Stomach (tissue), 4 donors: Measurements from ENCODE around the gene ELP1.

Experiments
- POLR2A ChIP-seq, 4 donors: fragments of 450-650 bp; IDR thresholded peaks; one replicate each; pipeline ENCODE4 v1.6.1; 2016; ENCODE audit warnings: antibody characterized with exemption in 4 of 4, control low read depth in 2 of 4, mild to moderate bottlenecking in 1 of 4, moderate library complexity in 1 of 4
- POLR2AphosphoS5 ChIP-seq, 3 donors: sonication (generic); formaldehyde crosslinking; IDR thresholded peaks; one replicate each; pipeline ENCODE4 v1.6.1; 2016; ENCODE audit warnings: antibody characterized with exemption in 3 of 3
- TF ChIP-seq, protein P1 (sequence below), 7 experiments: fragments of 450-650 bp in 4 of 7; fragments of 200-600 bp in 3 of 7; sonication (generic) in 3 of 7; IDR thresholded peaks; one replicate each; pipeline ENCODE4 v1.5.1; 2016 to 2019; ENCODE audit warnings: antibody characterized with exemption in 7 of 7, control low read depth in 2 of 7, mild to moderate bottlenecking in 1 of 7

DNA sequence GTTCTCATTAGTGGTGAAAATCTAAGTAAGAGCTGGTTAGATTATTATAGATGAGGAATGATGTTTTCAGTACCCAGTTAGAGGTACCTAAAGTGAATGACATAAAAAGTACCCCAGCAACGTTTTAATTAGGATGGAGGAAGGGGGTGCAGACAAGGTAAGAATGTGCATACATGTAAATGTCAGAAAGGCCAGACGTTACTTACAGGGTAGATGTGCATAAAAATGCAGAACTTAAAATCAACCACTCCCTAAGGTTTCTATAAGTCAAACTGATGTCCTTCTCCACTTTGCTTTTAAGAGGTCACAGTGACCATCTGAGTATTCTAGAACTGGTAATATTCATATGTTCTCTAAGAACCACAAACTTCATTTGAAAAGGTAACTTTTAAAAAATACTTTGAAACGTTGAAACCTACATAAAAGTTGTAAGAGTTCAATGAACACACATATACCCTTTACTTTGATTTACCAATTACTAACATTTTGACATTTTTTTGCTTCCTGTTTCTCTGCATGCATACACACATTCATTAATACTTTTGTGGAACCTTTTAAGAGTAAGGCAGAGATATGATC, 53.1 kb downstream of the ELP1 start:
- TF ChIP-seq POLR2A (IDR thresholded peaks at IDR 0.05) (no peak), POLR2AphosphoS5 (IDR thresholded peaks at IDR 0.05) (no peak)
- TF ChIP-seq, protein P1, sequence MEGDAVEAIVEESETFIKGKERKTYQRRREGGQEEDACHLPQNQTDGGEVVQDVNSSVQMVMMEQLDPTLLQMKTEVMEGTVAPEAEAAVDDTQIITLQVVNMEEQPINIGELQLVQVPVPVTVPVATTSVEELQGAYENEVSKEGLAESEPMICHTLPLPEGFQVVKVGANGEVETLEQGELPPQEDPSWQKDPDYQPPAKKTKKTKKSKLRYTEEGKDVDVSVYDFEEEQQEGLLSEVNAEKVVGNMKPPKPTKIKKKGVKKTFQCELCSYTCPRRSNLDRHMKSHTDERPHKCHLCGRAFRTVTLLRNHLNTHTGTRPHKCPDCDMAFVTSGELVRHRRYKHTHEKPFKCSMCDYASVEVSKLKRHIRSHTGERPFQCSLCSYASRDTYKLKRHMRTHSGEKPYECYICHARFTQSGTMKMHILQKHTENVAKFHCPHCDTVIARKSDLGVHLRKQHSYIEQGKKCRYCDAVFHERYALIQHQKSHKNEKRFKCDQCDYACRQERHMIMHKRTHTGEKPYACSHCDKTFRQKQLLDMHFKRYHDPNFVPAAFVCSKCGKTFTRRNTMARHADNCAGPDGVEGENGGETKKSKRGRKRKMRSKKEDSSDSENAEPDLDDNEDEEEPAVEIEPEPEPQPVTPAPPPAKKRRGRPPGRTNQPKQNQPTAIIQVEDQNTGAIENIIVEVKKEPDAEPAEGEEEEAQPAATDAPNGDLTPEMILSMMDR (IDR thresholded peaks at IDR 0.05): no peak
